ENCODE data around the gene FAM120C.

Gene FAM120C

GRCh38 chrX:54024350-54024749 is 158.7 kb downstream of the FAM120C start:
- DNase-seq: no peak
